ENCODE results near the gene KHK. TPM values are rescaled to one million over a fixed set of nuclear protein-coding genes. Genes with fewer than 3 reads are reported as not detected.

KHK gene
- total and polyA plus RNA-seq, 4 experiments from 2014 or later, result 6.0 to 8.6 (median 7.2) TPM

DNA sequence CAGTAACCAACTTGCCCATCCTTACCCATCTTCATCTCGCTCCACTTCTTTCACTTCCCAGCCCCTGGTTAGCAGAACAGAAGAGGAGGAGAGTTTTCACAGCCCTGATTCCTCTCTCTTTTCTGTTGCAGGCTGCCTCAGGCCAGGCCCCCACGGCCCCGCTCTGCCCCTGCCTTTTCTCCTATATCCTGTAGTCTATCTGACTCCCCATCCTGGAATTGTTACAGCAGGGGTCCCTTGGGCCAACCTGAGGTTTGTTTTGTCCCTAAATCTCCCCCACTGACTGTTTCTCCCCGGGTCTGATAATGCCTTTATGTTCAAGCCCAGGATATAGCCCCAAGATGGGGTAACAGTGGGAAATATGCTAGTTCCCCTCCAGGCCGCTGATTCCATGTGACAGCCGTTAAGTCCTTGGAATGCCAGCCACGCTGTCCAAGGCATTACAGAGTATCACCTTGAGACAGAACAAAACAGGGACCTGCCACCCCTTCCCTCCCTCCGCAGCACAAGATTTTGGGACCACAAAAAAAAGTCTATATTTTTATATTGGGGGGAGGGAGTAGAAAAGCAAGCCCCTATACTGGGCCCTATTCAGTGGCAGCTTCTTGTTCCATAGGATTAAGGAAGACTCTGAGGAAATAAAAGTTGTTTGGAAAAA, 16.5 kb upstream of the KHK start:
- Mint-ChIP-seq H3K4me3 (peak overlapping the region; percentile 47 to 98 (median 97)), H3K36me3 (peaks cover 24 to 44% of the 10 kb centered on the region in 2 donors), H3K27ac (peak overlapping the region; percentile 93 to 99 (median 98)), H3K27me3 (no peaks in the 10 kb centered on the region), H3K9me3 (no peaks in the 10 kb centered on the region), H3K4me1 (peaks cover 37 to 78% (median 66%) of the 10 kb centered on the region in 4 donors)
- H3K4me1 ChIP-seq (ENCODE audit: insufficient read depth, low read length), result peaks cover 52% of the 10 kb centered on the region
- POLR2A ChIA-PET (ENCODE audit: partially characterized antibody), result interaction anchor here (1.4 to 18.9 kb wide), 4 partner anchors 14 to 287 kb away, joined by 3 to 402 read pairs (median 102); partner anchors contain the start of genes AGBL5, GTF3C2, KHK and TMEM214
- H3K27ac ChIP-seq (ENCODE audit: low read depth, low read length), result peak overlapping the region; percentile 95
- no peak overlapping the region for H3K4me3 ChIP-seq (ENCODE audit: low read length in 2 of 2)
- H3K27me3 ChIP-seq (ENCODE audit: insufficient read depth, low read length), result no peaks in the 10 kb centered on the region
- no peak for DNase-seq
- no peaks in the 10 kb centered on the region for H3K9me3 ChIP-seq (ENCODE audit: control insufficient read depth in 1 of 2, low read length in 2 of 2)
- H3K36me3 ChIP-seq (ENCODE audit: insufficient read depth, low read length), result peaks cover 26% of the 10 kb centered on the region
- CTCF ChIA-PET (ENCODE audit: partially characterized antibody), result interaction anchor here (1.8 to 5.7 kb wide), 3 partner anchors 14 to 19 kb away, joined by 4 to 46 read pairs (median 8); partner anchors contain the start of genes AGBL5 and KHK
- intact Hi-C loops (cut with micrococcal nuclease), result loop anchor here (2.0 kb wide), 1 partner anchor 37 kb away; the partner anchor contains the start of gene TMEM214

DNA sequence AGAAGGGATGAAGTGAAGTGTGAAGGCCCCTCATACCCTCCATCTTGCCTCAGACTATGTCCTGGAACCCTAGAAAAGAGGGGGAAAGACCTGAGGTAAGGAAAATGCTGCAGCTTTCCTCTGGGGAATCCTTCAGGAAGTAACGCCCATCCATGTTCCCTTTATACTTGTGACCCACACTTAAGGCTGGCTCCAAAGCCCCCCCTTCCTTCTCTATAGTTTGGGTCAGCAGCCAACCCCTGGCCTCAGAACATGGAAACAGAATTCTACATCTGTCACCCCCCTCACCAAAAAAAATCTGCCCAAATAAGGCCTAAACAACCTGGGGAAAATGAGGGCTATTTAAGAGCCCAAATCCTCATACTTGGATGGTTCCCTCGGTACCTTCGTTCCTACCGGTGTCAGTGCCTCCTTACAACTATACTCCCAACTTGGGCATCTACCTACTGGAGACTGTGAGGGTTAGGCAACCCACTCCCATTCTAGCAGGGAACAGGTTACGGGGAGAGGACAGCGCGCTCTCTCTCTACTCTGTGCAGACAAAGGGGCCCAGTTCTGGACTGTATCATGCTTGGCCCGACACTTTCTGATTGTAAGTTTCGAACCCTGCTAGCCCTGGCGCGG, 15.8 kb upstream of the KHK start:
- DNase-seq, result no peak
- Mint-ChIP-seq H3K9me3 (no peaks in the 10 kb centered on the region), H3K36me3 (peaks cover 24 to 38% of the 10 kb centered on the region in 2 donors), H3K27ac (peak overlapping the region; percentile 93 to 99 (median 98)), H3K27me3 (no peaks in the 10 kb centered on the region), H3K4me3 (peak overlapping the region; percentile 92 to 98 (median 97)), H3K4me1 (peaks cover 41 to 82% (median 69%) of the 10 kb centered on the region in 4 donors)
- peaks cover 26% of the 10 kb centered on the region for H3K36me3 ChIP-seq (ENCODE audit: insufficient read depth, low read length)
- POLR2A ChIA-PET (ENCODE audit: partially characterized antibody), result interaction anchor here (0.7 to 18.9 kb wide), 12 partner anchors 8 to 357 kb away, joined by 3 to 402 read pairs (median 4); partner anchors contain the start of genes AGBL5, ATRAID, GTF3C2 and KHK
- no peaks in the 10 kb centered on the region for H3K27me3 ChIP-seq (ENCODE audit: insufficient read depth, low read length)
- intact Hi-C loops (cut with micrococcal nuclease), result loop anchor here (1.0 to 2.0 kb wide), 4 partner anchors 11 to 38 kb away; partner anchors contain the start of genes AGBL5, KHK and TMEM214
- peak overlapping the region; percentile 95 for H3K27ac ChIP-seq (ENCODE audit: low read depth, low read length)
- CTCF ChIA-PET (ENCODE audit: partially characterized antibody), result interaction anchor here (1.0 to 5.7 kb wide), 4 partner anchors 14 to 299 kb away, joined by 3 to 46 read pairs (median 9); partner anchors contain the start of genes AGBL5 and KHK
- peak overlapping the region; percentile 95 to 97 for H3K4me3 ChIP-seq (ENCODE audit: low read length in 2 of 2)
- peaks cover 59% of the 10 kb centered on the region for H3K4me1 ChIP-seq (ENCODE audit: insufficient read depth, low read length)
- no peaks in the 10 kb centered on the region for H3K9me3 ChIP-seq (ENCODE audit: control insufficient read depth in 1 of 2, low read length in 2 of 2)

DNA sequence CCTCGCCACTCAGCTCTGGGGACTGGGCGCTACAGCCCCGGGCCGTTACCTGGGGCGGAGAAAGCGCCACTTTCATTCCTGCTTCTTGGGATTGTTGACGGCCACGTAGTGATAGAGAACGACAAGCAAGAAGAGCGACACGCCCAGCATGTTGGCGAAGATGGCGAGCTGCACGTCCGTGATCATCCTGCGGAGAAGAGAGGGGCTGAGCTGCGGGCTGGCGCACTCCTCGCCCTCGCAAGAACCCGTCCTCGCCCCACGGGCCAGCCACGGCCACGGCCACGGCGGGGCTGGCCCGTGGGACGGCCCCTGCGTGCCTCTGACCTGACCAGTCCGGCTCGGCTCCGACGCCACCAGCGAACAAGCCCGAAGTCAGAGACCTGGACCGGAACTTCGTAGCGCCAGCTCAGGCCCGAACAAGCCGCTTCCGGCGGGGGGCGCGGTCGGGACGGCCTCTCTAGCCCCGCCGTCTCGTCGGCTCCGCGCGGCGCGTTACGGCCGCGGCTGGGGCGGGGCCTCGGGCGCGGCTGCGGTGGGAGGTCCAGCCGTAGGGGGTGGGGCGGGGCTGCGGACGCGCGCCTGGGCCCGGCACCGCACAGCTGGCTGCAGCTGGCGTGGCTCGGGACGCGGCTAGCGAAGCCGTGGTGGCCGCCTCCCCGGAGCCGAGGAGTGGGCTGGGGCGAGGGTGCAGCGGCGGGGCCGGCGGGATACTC, 15.1 kb upstream of the KHK start, which contains the start of gene OST4:
OST4 (minus strand) TSS at position 378 of the 713 bp plus-strand sequence.
- H3K9me3 Mint-ChIP-seq, result no peaks in the 10 kb centered on the region
- H3K4me1 Mint-ChIP-seq, result peaks cover 44 to 86% (median 70%) of the 10 kb centered on the region in 4 donors
- H3K4me3 Mint-ChIP-seq, result peak within 1 kb of the TSS; percentile 92 to 98 (median 97)
- no peaks in the 10 kb centered on the region for H3K27me3 Mint-ChIP-seq
- H3K36me3 Mint-ChIP-seq, result peaks cover 20 to 35% of the 10 kb centered on the region in 2 donors
- H3K27me3 ChIP-seq (ENCODE audit: insufficient read depth, low read length), result no peaks in the 10 kb centered on the region
- peak within 1 kb of the TSS; percentile 95 for H3K27ac ChIP-seq (ENCODE audit: low read depth, low read length)
- H3K36me3 ChIP-seq (ENCODE audit: insufficient read depth, low read length), result peaks cover 26% of the 10 kb centered on the region
- ChIA-PET CTCF (ENCODE audit: partially characterized antibody) (interaction anchor here (1.0 to 5.7 kb wide), 4 partner anchors 13 to 298 kb away, joined by 3 to 46 read pairs (median 9); partner anchors contain the start of genes AGBL5 and KHK), POLR2A (ENCODE audit: partially characterized antibody) (interaction anchor here (0.7 to 18.9 kb wide), 16 partner anchors 9 to 357 kb away, joined by 3 to 402 read pairs (median 4); partner anchors contain the start of genes AGBL5, ATRAID, GTF3C2 and KHK)
- peak within 1 kb of the TSS; percentile 95 to 97 for H3K4me3 ChIP-seq (ENCODE audit: low read length in 2 of 2)
- peak; percentile 87 to 91 (median 89) for DNase-seq
- intact Hi-C loops (cut with micrococcal nuclease), result loop anchor here (1.0 to 2.0 kb wide), 4 partner anchors 10 to 39 kb away; partner anchors contain the start of genes AGBL5, KHK and TMEM214
- no peaks in the 10 kb centered on the region for H3K9me3 ChIP-seq (ENCODE audit: control insufficient read depth in 1 of 2, low read length in 2 of 2)
- H3K4me1 ChIP-seq (ENCODE audit: insufficient read depth, low read length), result peaks cover 62% of the 10 kb centered on the region
- H3K27ac Mint-ChIP-seq, result peak within 1 kb of the TSS; percentile 93 to 99 (median 98)

DNA sequence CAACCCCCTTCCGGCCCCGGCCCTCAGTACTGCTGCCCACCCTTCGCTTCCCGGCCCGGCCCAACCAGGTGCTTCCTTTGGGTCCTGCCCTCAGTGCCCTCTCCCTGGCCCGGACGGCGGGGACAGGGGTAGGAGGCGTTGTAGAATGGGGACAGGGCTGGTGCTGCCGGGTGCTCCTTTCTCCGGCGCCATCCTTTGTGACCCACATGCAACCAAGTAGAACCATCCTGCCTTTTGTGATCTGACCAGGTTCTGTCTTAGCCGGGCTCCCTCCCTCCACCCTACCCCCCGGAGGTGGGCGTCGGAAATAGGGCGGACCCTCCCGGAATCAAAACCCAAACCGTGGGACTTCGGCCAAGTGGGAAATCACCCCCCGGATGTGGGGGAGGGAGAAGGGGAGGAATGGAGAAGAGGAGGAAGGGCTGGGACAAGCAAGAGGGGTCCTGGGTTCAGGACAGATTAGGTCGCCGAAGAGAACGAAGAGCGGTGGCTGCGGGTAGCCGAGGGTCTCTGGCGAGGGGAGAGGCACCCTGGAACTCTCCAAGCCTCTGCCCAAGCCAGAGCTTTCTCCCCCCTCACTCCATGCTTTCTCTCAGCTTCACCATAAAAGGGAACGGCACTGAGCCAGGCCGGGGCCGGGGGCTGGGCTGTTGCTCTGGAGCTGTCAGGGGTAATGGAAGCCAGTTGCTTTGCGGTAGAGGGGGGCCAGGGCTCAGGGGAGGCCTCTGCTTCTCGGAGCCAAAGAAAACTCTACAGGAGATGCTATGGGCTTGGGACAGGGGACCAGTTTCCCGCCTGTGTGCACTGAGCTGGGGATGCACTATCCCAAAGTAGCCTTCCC, 14.4 kb upstream of the KHK start:
- Histone ChIP-seq H3K9me3 (ENCODE audit: control insufficient read depth in 1 of 2, low read length in 2 of 2) (no peaks in the 10 kb centered on the region), H3K27ac (ENCODE audit: low read depth, low read length) (peak overlapping the region; percentile 95), H3K36me3 (ENCODE audit: insufficient read depth, low read length) (peaks cover 26% of the 10 kb centered on the region), H3K27me3 (ENCODE audit: insufficient read depth, low read length) (no peaks in the 10 kb centered on the region), H3K4me1 (ENCODE audit: insufficient read depth, low read length) (peaks cover 62% of the 10 kb centered on the region), H3K4me3 (ENCODE audit: low read length in 2 of 2) (peak overlapping the region; percentile 38 to 97)
- ChIA-PET POLR2A (ENCODE audit: partially characterized antibody) (interaction anchor here (0.6 to 18.9 kb wide), 16 partner anchors 8 to 337 kb away, joined by 3 to 402 read pairs (median 4); partner anchors contain the start of genes AGBL5, ATRAID, KHK and PPM1G), CTCF (ENCODE audit: partially characterized antibody) (interaction anchor here (1.0 to 5.7 kb wide), 4 partner anchors 12 to 297 kb away, joined by 3 to 46 read pairs (median 9); partner anchors contain the start of genes AGBL5 and KHK)
- peak in 1 of 5 donors; percentile 10 for DNase-seq
- intact Hi-C loops (cut with micrococcal nuclease), result loop anchor here (1.0 to 2.0 kb wide), 4 partner anchors 9 to 39 kb away; partner anchors contain the start of genes AGBL5, KHK and TMEM214
- Mint-ChIP-seq H3K4me1 (peaks cover 46 to 87% (median 69%) of the 10 kb centered on the region in 4 donors), H3K27me3 (no peaks in the 10 kb centered on the region), H3K4me3 (peak overlapping the region; percentile 67 to 83 (median 80)), H3K9me3 (no peaks in the 10 kb centered on the region), H3K36me3 (peaks cover 19 to 35% of the 10 kb centered on the region in 2 donors), H3K27ac (peak overlapping the region; percentile 72 to 90 (median 85))

DNA sequence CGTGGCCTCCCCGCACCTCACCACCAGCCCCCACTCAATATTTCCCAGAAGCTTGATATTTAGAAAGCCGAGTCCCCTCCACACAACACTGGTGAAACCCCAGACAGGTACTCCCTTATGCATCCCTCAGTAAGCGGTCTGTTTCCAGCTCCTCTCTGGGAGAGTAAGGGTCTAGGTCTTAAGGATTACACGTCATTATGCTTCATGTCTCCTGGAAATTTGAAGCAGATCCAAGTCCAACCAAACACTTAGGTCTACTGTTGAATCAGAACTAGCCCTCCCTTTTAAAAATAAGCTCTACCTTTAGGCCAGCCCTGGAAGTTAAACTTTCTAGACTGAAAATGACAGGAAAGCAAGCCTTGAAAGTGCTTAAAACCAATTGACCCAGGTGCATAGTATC, 13.7 kb upstream of the KHK start:
- peak overlapping the region; percentile 72 to 90 (median 80) for H3K27ac Mint-ChIP-seq
- POLR2A ChIA-PET (ENCODE audit: partially characterized antibody), result interaction anchor here (0.6 to 18.9 kb wide), 5 partner anchors 9 to 61 kb away, joined by 3 to 402 read pairs (median 5); partner anchors contain the start of genes AGBL5, KHK and PREB
- peaks cover 14 to 27% of the 10 kb centered on the region in 2 donors for H3K36me3 Mint-ChIP-seq
- Histone ChIP-seq H3K4me1 (ENCODE audit: insufficient read depth, low read length) (peaks cover 62% of the 10 kb centered on the region), H3K27me3 (ENCODE audit: insufficient read depth, low read length) (no peaks in the 10 kb centered on the region), H3K36me3 (ENCODE audit: insufficient read depth, low read length) (peaks cover 20% of the 10 kb centered on the region), H3K4me3 (ENCODE audit: low read length in 2 of 2) (no peak overlapping the region), H3K27ac (ENCODE audit: low read depth, low read length) (peak overlapping the region; percentile 95), H3K9me3 (ENCODE audit: control insufficient read depth in 1 of 2, low read length in 2 of 2) (no peaks in the 10 kb centered on the region)
- H3K27me3 Mint-ChIP-seq, result peaks cover 0 to 1% of the 10 kb centered on the region in 2 donors
- H3K4me3 Mint-ChIP-seq, result peak overlapping the region; percentile 66 to 82 (median 80)
- H3K9me3 Mint-ChIP-seq, result no peaks in the 10 kb centered on the region
- CTCF ChIA-PET (ENCODE audit: partially characterized antibody), result interaction anchor here (2.8 to 5.7 kb wide), 2 partner anchors 12 to 21 kb away, joined by 14 to 46 read pairs; partner anchors contain the start of genes AGBL5 and KHK
- DNase-seq, result no peak
- intact Hi-C loops (cut with micrococcal nuclease), result no loop called here
- H3K4me1 Mint-ChIP-seq, result peaks cover 47 to 80% (median 64%) of the 10 kb centered on the region in 4 donors

Measured in CD4-positive, alpha-beta memory T cell (primary cell).